WTC11 (cell line): ENCODE data around the gene TBC1D1. TPM values are rescaled to one million over a fixed set of nuclear protein-coding genes. Genes with fewer than 3 reads are reported as not detected.

Experiments
- ATAC-seq: fragments of 200-7000 bp; cut with Tn5 transposase; 2 replicates; pipeline ENCODE4 v1.10.0; 2021; ENCODE audit warnings: mild to moderate bottlenecking, moderate library complexity
- CTCF ChIA-PET: fragments of 300-600 bp; sonication (Branson Sonifier 250); formaldehyde crosslinking; loops from one replicate; lab custom pipeline; 2021; ENCODE audit warnings: antibody characterized with exemption; lab: Charles Lee
- POLR2A ChIA-PET: fragments of 350-600 bp; sonication (Branson Sonifier 250); formaldehyde crosslinking; loops from one replicate; lab custom pipeline; 2021; ENCODE audit warnings: antibody characterized with exemption; lab: Charles Lee
- DNase-seq: peaks from one replicate; pipeline ENCODE4 v3.0.0; 2021; ENCODE audit warnings: low spot score
- H3K27ac Mint-ChIP-seq: 2 replicates; pipeline ENCODE4 v1.8.0; 2021; ENCODE audit warnings: mixed read lengths
- H3K27me3 Mint-ChIP-seq: 2 replicates; pipeline ENCODE4 v1.8.0; 2021; ENCODE audit warnings: low read depth, mild to moderate bottlenecking, moderate library complexity, mixed read lengths
- H3K36me3 Mint-ChIP-seq: 2 replicates; pipeline ENCODE4 v1.8.0; 2021; ENCODE audit warnings: mixed read lengths
- H3K4me1 Mint-ChIP-seq: 2 replicates; pipeline ENCODE4 v1.8.0; 2022; ENCODE audit warnings: mixed read lengths
- H3K4me3 Mint-ChIP-seq: 2 replicates; pipeline ENCODE4 v1.8.0; 2021; ENCODE audit warnings: mild to moderate bottlenecking, moderate library complexity, mixed read lengths
- H3K9me3 Mint-ChIP-seq: 2 replicates; pipeline ENCODE4 v1.8.0; 2021; ENCODE audit warnings: mixed read lengths
- AR ChIP-seq: fragments of 250-450 bp; sonication (Bioruptor Pico); IDR thresholded peaks from 2 replicates; pipeline ENCODE4 v1.9.0; 2021; ENCODE audit warnings: mild to moderate bottlenecking
- ARID4B ChIP-seq: sonication (generic); formaldehyde crosslinking; IDR thresholded peaks from 2 replicates; pipeline ENCODE4 v1.8.0; 2023; ENCODE audit warnings: missing genetic modification reagents, mild to moderate bottlenecking, borderline replicate concordance
- CBFB ChIP-seq: sonication (generic); formaldehyde crosslinking; IDR thresholded peaks from 2 replicates; pipeline ENCODE4 v1.8.1; 2022; ENCODE audit warnings: mild to moderate bottlenecking, low read depth, missing genetic modification reagents
- ESRRA ChIP-seq: sonication (generic); formaldehyde crosslinking; IDR thresholded peaks from 2 replicates; pipeline ENCODE4 v1.8.1; 2022; ENCODE audit warnings: mild to moderate bottlenecking, missing genetic modification reagents, borderline replicate concordance
- ETV6 ChIP-seq: sonication (generic); formaldehyde crosslinking; IDR thresholded peaks from 2 replicates; pipeline ENCODE4 v1.8.1; 2022; ENCODE audit warnings: mild to moderate bottlenecking, missing genetic modification reagents
- FOXJ3 ChIP-seq: sonication (generic); formaldehyde crosslinking; IDR thresholded peaks from 2 replicates; pipeline ENCODE4 v1.9.0; 2021; ENCODE audit warnings: missing genetic modification reagents, mild to moderate bottlenecking, borderline replicate concordance
- GABPB1 ChIP-seq: sonication (generic); formaldehyde crosslinking; IDR thresholded peaks from 2 replicates; pipeline ENCODE4 v1.8.1; 2023; ENCODE audit warnings: mild to moderate bottlenecking, missing genetic modification reagents
- GTF2I ChIP-seq: fragments of 250-450 bp; sonication (Bioruptor Pico); conservative IDR thresholded peaks from 2 replicates; pipeline ENCODE4 v1.4.0; 2021; ENCODE audit warnings: mild to moderate bottlenecking
- NFATC4 ChIP-seq: fragments of 250-450 bp; sonication (Bioruptor Pico); IDR thresholded peaks from 2 replicates; pipeline ENCODE4 v1.9.0; 2021; ENCODE audit warnings: mild to moderate bottlenecking
- NR2C2 ChIP-seq: sonication (generic); formaldehyde crosslinking; IDR thresholded peaks from 2 replicates; pipeline ENCODE4 v1.8.0; 2022; ENCODE audit warnings: mild to moderate bottlenecking, missing genetic modification reagents
- SMAD3 ChIP-seq: sonication (generic); formaldehyde crosslinking; IDR thresholded peaks from 2 replicates; pipeline ENCODE4 v1.8.0; 2022; ENCODE audit warnings: missing genetic modification reagents, mild to moderate bottlenecking, borderline replicate concordance
- SOX15 ChIP-seq: fragments of 250-450 bp; sonication (Bioruptor Pico); IDR thresholded peaks from 2 replicates; pipeline ENCODE4 v1.9.0; 2021; ENCODE audit warnings: mild to moderate bottlenecking
- ZNF219 ChIP-seq: sonication (generic); formaldehyde crosslinking; IDR thresholded peaks from 2 replicates; pipeline ENCODE4 v1.8.0; 2023; ENCODE audit warnings: missing genetic modification reagents, mild to moderate bottlenecking, borderline replicate concordance
- ZNF317 ChIP-seq: sonication (generic); formaldehyde crosslinking; IDR thresholded peaks from 2 replicates; pipeline ENCODE4 v1.8.1; 2023; ENCODE audit warnings: low read depth, mild to moderate bottlenecking, moderate library complexity, missing genetic modification reagents, borderline replicate concordance
- ZNF416 ChIP-seq: fragments of 250-450 bp; sonication (Bioruptor Pico); IDR thresholded peaks from 2 replicates; pipeline ENCODE4 v1.9.0; 2021; ENCODE audit warnings: mild to moderate bottlenecking, inconsistent platforms
- total RNA-seq: library from RNA; stranded (reverse); gene quantifications from 3 replicates; pipeline ENCODE4 v1.2.3, GENCODE V29; 2021
- TF ChIP-seq, protein P1 (sequence below): sonication (generic); formaldehyde crosslinking; IDR thresholded peaks from 2 replicates; pipeline ENCODE4 v1.8.0; 2022; ENCODE audit warnings: mild to moderate bottlenecking, missing genetic modification reagents
- TF ChIP-seq, protein P2 (sequence below): sonication (generic); formaldehyde crosslinking; IDR thresholded peaks from 2 replicates; pipeline ENCODE4 v1.8.0; 2022; ENCODE audit warnings: missing genetic modification reagents
- TF ChIP-seq, protein P3 (sequence below): sonication (generic); formaldehyde crosslinking; IDR thresholded peaks from 2 replicates; pipeline ENCODE4 v1.8.0; 2023; ENCODE audit warnings: mild to moderate bottlenecking, missing genetic modification reagents

TBC1D1 gene
- total RNA-seq, 1 experiment from 2014 or later: 134 TPM

- H3K4me3 Mint-ChIP-seq: no peak overlapping the region
- DNase-seq (no peak), ATAC-seq (no peak)
- peaks cover 25% of the 10 kb centered on the region for H3K36me3 Mint-ChIP-seq
- TF ChIP-seq FOXJ3 (CRISPR knock-in tag) (no peak), ZNF416 (no peak), GABPB1 (no peak), NFATC4 (no peak), SOX15 (CRISPR knock-in tag) (no peak), CBFB (CRISPR knock-in tag) (no peak), ETV6 (CRISPR knock-in tag) (no peak), AR (CRISPR knock-in tag) (no peak), NR2C2 (CRISPR knock-in tag) (no peak), ESRRA (CRISPR knock-in tag) (no peak), ZNF317 (CRISPR knock-in tag) (no peak)
- TF ChIP-seq, protein P1, sequence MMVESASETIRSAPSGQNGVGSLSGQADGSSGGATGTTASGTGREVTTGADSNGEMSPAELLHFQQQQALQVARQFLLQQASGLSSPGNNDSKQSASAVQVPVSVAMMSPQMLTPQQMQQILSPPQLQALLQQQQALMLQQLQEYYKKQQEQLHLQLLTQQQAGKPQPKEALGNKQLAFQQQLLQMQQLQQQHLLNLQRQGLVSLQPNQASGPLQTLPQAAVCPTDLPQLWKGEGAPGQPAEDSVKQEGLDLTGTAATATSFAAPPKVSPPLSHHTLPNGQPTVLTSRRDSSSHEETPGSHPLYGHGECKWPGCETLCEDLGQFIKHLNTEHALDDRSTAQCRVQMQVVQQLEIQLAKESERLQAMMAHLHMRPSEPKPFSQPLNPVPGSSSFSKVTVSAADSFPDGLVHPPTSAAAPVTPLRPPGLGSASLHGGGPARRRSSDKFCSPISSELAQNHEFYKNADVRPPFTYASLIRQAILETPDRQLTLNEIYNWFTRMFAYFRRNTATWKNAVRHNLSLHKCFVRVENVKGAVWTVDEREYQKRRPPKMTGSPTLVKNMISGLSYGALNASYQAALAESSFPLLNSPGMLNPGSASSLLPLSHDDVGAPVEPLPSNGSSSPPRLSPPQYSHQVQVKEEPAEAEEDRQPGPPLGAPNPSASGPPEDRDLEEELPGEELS (CRISPR knock-in tag): no peak
- TF ChIP-seq, protein P2, sequence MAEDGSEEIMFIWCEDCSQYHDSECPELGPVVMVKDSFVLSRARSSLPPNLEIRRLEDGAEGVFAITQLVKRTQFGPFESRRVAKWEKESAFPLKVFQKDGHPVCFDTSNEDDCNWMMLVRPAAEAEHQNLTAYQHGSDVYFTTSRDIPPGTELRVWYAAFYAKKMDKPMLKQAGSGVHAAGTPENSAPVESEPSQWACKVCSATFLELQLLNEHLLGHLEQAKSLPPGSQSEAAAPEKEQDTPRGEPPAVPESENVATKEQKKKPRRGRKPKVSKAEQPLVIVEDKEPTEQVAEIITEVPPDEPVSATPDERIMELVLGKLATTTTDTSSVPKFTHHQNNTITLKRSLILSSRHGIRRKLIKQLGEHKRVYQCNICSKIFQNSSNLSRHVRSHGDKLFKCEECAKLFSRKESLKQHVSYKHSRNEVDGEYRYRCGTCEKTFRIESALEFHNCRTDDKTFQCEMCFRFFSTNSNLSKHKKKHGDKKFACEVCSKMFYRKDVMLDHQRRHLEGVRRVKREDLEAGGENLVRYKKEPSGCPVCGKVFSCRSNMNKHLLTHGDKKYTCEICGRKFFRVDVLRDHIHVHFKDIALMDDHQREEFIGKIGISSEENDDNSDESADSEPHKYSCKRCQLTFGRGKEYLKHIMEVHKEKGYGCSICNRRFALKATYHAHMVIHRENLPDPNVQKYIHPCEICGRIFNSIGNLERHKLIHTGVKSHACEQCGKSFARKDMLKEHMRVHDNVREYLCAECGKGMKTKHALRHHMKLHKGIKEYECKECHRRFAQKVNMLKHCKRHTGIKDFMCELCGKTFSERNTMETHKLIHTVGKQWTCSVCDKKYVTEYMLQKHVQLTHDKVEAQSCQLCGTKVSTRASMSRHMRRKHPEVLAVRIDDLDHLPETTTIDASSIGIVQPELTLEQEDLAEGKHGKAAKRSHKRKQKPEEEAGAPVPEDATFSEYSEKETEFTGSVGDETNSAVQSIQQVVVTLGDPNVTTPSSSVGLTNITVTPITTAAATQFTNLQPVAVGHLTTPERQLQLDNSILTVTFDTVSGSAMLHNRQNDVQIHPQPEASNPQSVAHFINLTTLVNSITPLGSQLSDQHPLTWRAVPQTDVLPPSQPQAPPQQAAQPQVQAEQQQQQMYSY (CRISPR knock-in tag): no peak
- H3K27ac Mint-ChIP-seq: peak overlapping the region; percentile 90
- ChIA-PET POLR2A (no interaction called here), CTCF (interaction anchor here (0.6 to 5.5 kb wide), 6 partner anchors 18 to 747 kb away, joined by 3 to 42 read pairs (median 4); no protein-coding TSS in a partner anchor)
- H3K4me1 Mint-ChIP-seq: peaks cover 65% of the 10 kb centered on the region
- H3K9me3 Mint-ChIP-seq: no peaks in the 10 kb centered on the region
- no peaks in the 10 kb centered on the region for H3K27me3 Mint-ChIP-seq
These were observed 222.7 kb downstream of the TBC1D1 start for GRCh38 chr4:38113551-38113950.

GRCh38 chr4:38114386-38115150 lies 223.7 kb downstream of the TBC1D1 start:
- peak overlapping the region; percentile 93 for H3K27ac Mint-ChIP-seq
- H3K4me1 Mint-ChIP-seq: peaks cover 67% of the 10 kb centered on the region
- no peaks in the 10 kb centered on the region for H3K9me3 Mint-ChIP-seq
- POLR2A ChIA-PET: interaction anchor here (0.6 to 0.9 kb wide), 3 partner anchors 28 to 228 kb away, joined by 3 to 6 read pairs (median 4); no protein-coding TSS in a partner anchor
- DNase-seq: no peak
- ATAC-seq: peak; percentile 80
- H3K4me3 Mint-ChIP-seq: no peak overlapping the region
- CTCF ChIA-PET: interaction anchor here (0.6 to 5.5 kb wide), 10 partner anchors 14 to 746 kb away, joined by 3 to 42 read pairs (median 4); no protein-coding TSS in a partner anchor
- peaks cover 22% of the 10 kb centered on the region for H3K36me3 Mint-ChIP-seq
- H3K27me3 Mint-ChIP-seq: no peaks in the 10 kb centered on the region
- TF ChIP-seq SMAD3 (no peak), GTF2I (CRISPR knock-in tag) (no peak), ZNF219 (CRISPR knock-in tag) (no peak), ZNF317 (CRISPR knock-in tag) (no peak), NFATC4 (no peak), ARID4B (CRISPR knock-in tag) (no peak)
- TF ChIP-seq, protein P3, sequence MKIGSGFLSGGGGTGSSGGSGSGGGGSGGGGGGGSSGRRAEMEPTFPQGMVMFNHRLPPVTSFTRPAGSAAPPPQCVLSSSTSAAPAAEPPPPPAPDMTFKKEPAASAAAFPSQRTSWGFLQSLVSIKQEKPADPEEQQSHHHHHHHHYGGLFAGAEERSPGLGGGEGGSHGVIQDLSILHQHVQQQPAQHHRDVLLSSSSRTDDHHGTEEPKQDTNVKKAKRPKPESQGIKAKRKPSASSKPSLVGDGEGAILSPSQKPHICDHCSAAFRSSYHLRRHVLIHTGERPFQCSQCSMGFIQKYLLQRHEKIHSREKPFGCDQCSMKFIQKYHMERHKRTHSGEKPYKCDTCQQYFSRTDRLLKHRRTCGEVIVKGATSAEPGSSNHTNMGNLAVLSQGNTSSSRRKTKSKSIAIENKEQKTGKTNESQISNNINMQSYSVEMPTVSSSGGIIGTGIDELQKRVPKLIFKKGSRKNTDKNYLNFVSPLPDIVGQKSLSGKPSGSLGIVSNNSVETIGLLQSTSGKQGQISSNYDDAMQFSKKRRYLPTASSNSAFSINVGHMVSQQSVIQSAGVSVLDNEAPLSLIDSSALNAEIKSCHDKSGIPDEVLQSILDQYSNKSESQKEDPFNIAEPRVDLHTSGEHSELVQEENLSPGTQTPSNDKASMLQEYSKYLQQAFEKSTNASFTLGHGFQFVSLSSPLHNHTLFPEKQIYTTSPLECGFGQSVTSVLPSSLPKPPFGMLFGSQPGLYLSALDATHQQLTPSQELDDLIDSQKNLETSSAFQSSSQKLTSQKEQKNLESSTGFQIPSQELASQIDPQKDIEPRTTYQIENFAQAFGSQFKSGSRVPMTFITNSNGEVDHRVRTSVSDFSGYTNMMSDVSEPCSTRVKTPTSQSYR: no peak
